HepG2 (cell line): Measurements from ENCODE around the gene SYPL1.

Experiments used
- BCL3 ChIP-seq: sonication (generic); formaldehyde crosslinking; IDR thresholded peaks from 2 replicates; pipeline ENCODE4 v1.5.1; 2020; ENCODE audit warnings: mild to moderate bottlenecking, missing genetic modification reagents, moderate library complexity
- CREB1 ChIP-seq, 2 experiments: fragments of 450-650 bp in 1 of 2; IDR thresholded peaks; 2 replicates each; pipeline ENCODE4 v1.6.1; 2016 to 2017; ENCODE audit warnings: control low read depth in 1 of 2, mild to moderate bottlenecking in 1 of 2, missing compliant biosample characterization in 1 of 2, missing genetic modification characterization in 1 of 2
- CTCF ChIP-seq: sonication (generic); formaldehyde crosslinking; IDR thresholded peaks from 2 replicates; pipeline ENCODE4 v1.5.0; 2020; ENCODE audit warnings: mild to moderate bottlenecking, missing genetic modification reagents, moderate library complexity
- E2F5 ChIP-seq: sonication (generic); formaldehyde crosslinking; conservative IDR thresholded peaks from 2 replicates; pipeline ENCODE4 v1.4.0; 2020; ENCODE audit warnings: missing genetic modification reagents
- FOXP4 ChIP-seq: sonication (generic); formaldehyde crosslinking; IDR thresholded peaks from 2 replicates; pipeline ENCODE4 v1.4.0; 2020; ENCODE audit warnings: missing genetic modification reagents
- HNRNPH1 ChIP-seq: fragments of 200-400 bp; formaldehyde crosslinking; optimal IDR thresholded peaks from 2 replicates; pipeline ENCODE3; 2017; ENCODE audit warnings: mild to moderate bottlenecking, low read depth, low read length
- JUND ChIP-seq: sonication (generic); formaldehyde crosslinking; IDR thresholded peaks from 2 replicates; pipeline ENCODE4 v1.8.0; 2022; ENCODE audit warnings: mild to moderate bottlenecking, missing genetic modification reagents
- POLR2A ChIP-seq, 2 experiments: IDR thresholded peaks; 2 replicates each; pipeline ENCODE4 v1.6.1; 2011; ENCODE audit warnings: low read depth in 2 of 2, low read length in 2 of 2, mild to moderate bottlenecking in 1 of 2, moderate library complexity in 1 of 2; ENCODE audit not compliant: insufficient read depth in 1 of 2
- PRMT3 ChIP-seq: sonication (generic); formaldehyde crosslinking; IDR thresholded peaks from 2 replicates; pipeline ENCODE4 v1.8.1; 2022; ENCODE audit warnings: low read depth, mild to moderate bottlenecking, moderate library complexity, missing genetic modification reagents, borderline replicate concordance
- RFX5 ChIP-seq: IDR thresholded peaks from 2 replicates; pipeline ENCODE4 v1.6.1; 2011; ENCODE audit warnings: low read depth, low read length, improper control_type of control experiment
- ZNF503 ChIP-seq: sonication (generic); formaldehyde crosslinking; IDR thresholded peaks from 2 replicates; pipeline ENCODE4 v1.4.0; 2020; ENCODE audit warnings: missing genetic modification reagents
- ZNF777 ChIP-seq: sonication (generic); formaldehyde crosslinking; IDR thresholded peaks from 2 replicates; pipeline ENCODE4 v1.4.0; 2020; ENCODE audit warnings: missing genetic modification reagents
- ZNF781 ChIP-seq: sonication (generic); formaldehyde crosslinking; IDR thresholded peaks from 2 replicates; pipeline ENCODE4 v1.5.1; 2020; ENCODE audit warnings: borderline replicate concordance, mild to moderate bottlenecking, missing genetic modification reagents; ENCODE audit errors: not compliant biosample characterization

GRCh38 chr7:106063692-106064091 is 48.4 kb downstream of the SYPL1 start:
- no peak for TF ChIP-seq RFX5
- no peak for TF ChIP-seq PRMT3 (CRISPR knock-in tag)
- TF ChIP-seq CTCF, result no peak
- no peak for TF ChIP-seq JUND (CRISPR knock-in tag)
- no peak for TF ChIP-seq ZNF503 (CRISPR knock-in tag)
- TF ChIP-seq FOXP4 (CRISPR knock-in tag), result no peak
- TF ChIP-seq BCL3 (CRISPR knock-in tag), result no peak
- no peak for TF ChIP-seq E2F5 (CRISPR knock-in tag)
- no peak for TF ChIP-seq ZNF777
- no peak for TF ChIP-seq ZNF781 (CRISPR knock-in tag)
- TF ChIP-seq HNRNPH1, result no peak
- TF ChIP-seq POLR2A (IDR thresholded peaks at IDR 0.05; ENCODE audit: insufficient read depth in 1 of 2, low read depth in 2 of 2, low read length in 2 of 2), result no peak
- TF ChIP-seq CREB1 (IDR thresholded peaks at IDR 0.05), result no peak
- TF ChIP-seq CREB1 (CRISPR knock-in tag; IDR thresholded peaks at IDR 0.05), result no peak
